GM21619 (cell line): ENCODE measurements around the gene FBXO24.

Experiments used
- ATAC-seq: cut with Tn5 transposase; IDR thresholded peaks from one replicate; pipeline ENCODE4 v1.9.1; 2021; ENCODE audit not compliant: unreplicated experiment

Gene FBXO24

GRCh38 chr7:100589341-100589947 is 3.3 kb downstream of the FBXO24 start:
- no peak for ATAC-seq

GRCh38 chr7:100590077-100590737 is 4.1 kb downstream of the FBXO24 start:
- no peak for ATAC-seq

DNA sequence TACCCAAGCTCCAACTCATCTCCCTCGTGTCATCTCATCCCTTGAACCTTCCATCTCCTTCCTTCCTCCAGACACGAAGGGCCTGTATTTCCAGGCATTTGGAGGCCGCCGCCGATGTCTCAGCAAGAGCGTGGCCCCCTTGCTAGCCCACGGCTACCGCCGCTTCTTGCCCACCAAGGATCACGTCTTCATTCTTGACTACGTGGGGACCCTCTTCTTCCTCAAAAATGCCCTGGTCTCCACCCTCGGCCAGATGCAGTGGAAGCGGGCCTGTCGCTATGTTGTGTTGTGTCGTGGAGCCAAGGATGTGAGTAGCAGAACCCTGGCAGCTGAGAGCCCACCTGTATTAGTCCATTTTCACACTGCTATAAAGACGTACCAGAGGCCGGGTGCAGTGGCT is 5.5 kb downstream of the FBXO24 start:
- no peak for ATAC-seq

DNA sequence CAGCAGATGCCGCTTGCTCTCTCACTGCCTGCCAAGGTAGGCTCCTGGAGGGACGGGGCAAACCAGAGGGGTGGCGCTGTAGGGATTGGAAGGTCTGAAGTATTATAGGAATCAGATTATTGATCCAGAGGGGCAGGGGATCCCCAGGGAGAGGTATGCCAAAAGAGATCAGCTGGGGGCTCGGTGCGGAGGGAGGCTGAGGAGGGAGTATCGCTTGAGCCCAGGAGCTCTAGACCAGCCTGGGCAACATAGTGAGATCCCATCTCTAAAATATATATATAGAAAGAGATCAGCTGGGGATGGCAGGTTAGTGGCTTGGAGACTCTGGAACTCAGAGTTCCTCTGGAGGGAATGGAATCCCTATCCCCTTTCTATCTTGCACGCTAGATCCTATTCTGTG is 9.1 kb downstream of the FBXO24 start:
- no peak for ATAC-seq

- ATAC-seq = no peak
Measured at GRCh38 chr7:100598425-100598824, 12.3 kb downstream of the FBXO24 start.

- ATAC-seq = no peak
Measured at GRCh38 chr7:100599911-100600729, 14.0 kb downstream of the FBXO24 start.

DNA sequence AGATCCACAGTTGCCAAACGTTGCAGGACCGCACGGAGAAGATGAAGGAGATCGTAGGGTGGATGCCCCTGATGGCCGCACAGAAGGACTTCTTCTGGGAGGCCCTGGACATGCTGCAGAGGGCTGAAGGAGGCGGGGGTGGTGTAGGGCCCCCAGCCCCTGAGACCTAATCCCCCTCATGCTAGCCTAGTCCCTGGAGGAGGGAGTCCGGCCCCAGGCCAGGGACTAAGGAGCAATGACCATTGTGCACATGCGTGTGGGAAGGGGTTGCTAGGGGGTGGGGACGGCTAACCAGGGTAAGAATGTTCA is 14.6 kb downstream of the FBXO24 start:
- ATAC-seq = no peak

- no peak for ATAC-seq
Measured at GRCh38 chr7:100602889-100603725, 17.0 kb downstream of the FBXO24 start.

GRCh38 chr7:100603726-100604027 is 17.5 kb downstream of the FBXO24 start:
- peak; percentile 24 for ATAC-seq

- ATAC-seq = peak; percentile 51
Measured at GRCh38 chr7:100604028-100604975, 18.2 kb downstream of the FBXO24 start.

GRCh38 chr7:100604976-100605911 is 19.1 kb downstream of the FBXO24 start:
- no peak for ATAC-seq

GRCh38 chr7:100606313-100606712 is 20.2 kb downstream of the FBXO24 start:
- ATAC-seq = no peak

DNA sequence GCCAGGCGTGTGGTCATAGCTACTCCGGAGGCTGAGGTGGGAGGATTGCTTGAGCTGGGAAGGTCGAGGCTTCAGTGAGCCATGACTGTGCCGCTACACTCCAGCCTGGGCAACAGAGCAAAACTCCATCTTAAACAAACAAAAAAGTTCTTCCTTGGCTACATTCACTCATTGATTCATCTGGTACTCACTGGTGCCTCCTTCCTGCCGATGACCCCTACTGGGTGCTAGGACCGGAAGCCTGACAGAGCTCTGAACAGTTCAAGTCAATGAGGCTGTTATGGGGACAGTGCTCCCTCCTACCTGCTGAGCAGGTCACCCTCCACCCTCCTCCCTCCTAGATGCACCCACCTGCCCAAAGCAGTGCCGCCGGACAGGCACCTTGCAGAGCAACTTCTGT is 21.0 kb downstream of the FBXO24 start:
- ATAC-seq = no peak

DNA sequence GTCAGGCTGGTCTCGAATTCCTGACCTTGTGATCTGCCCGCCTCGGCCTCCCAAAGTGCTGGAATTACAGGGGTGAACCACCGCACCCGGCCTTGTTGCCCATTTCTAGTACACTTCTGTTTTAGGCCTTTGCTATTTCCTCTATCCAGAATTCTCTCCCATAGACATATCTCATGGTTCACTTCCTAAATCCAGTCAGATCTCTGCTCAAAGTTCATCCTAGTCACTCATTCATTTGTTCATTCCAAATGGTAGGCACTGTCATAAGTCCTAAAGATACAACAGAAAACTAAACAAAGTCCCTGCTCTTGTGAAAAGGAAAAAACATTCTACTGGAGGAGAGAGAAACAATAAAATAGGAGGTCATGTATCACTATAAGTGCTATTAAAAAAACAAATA is 23.8 kb downstream of the FBXO24 start:
- ATAC-seq = no peak

DNA sequence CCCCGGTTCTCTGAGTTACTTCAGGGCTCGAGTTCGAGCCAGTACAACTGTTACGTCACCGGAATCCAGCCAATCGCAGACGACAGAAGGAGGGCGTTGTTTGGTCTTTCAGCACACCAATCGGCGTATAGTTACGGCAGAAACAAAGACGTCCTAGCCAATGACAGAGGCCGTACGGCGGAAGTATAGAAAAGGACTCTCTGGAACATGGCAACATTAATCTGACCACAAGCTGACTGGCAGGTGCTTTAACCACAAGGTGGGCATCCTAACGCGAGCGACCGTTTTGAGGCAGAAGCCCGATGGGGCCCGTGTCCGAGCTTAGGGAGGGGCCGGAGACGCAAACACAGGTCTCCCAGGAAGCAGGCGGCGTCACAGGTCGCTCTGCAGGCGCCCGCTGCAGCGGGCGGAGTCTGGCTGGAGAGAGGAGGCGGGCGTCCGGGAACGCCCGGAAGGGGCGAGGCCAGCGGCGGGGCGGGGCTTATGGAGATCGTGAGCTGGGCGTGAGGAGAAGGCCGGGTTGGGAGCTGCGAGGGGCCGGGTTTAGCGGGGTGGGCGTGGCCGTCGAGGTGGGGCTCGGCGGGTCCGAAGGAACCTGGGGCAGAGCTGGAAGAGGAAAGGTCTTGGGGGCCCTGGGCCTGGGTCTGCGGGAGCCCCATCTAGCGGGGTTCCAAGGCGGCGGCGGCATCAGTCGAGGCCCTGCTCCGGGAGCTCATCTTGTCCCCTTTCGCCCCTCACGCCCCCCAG is 26.0 kb downstream of the FBXO24 start, which contains the start of gene MOSPD3:
MOSPD3 (plus strand) TSS at position 558 of the 747 bp plus-strand sequence. CDS start 252 bp downstream, outside the sequence.
- peak; percentile 88 for ATAC-seq

DNA sequence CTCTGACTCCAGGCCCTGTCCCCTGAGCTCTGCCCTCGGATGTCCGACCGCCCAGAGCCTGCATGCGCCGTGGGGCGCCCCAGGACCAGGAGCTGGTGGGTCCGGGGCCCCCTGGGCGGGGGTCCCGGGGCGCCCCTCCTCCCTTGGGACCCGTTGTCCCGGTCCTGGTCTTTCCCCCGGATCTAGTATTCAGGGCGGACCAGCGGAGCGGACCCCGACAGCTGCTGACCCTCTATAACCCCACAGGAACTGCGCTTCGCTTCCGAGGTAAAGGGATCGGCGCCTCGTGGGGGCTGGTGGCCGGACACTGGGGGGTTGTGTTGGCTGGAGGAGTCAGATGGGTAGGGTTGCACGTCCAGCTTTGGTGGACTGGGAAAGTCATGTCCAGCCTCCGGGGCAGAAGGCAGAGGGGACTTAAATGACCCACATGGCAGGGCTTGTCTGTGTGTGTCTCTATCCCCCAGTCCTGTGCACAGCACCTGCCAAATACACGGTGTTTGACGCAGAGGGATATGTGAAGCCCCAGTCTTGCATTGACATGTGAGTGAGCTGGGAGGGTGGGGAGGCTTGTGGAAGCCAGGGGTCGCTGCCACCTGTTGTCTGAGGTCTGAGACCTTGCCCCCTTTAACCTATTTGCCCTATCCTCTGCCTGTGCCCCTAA is 26.7 kb downstream of the FBXO24 start:
- ATAC-seq = peak; percentile 5

- ATAC-seq = no peak
Measured at GRCh38 chr7:100613412-100614175, 27.5 kb downstream of the FBXO24 start.
